B cell (primary cell): Measurements from ENCODE around the gene ATP5MC2.

Experiments used
- EZH2 ChIP-seq: IDR thresholded peaks from 2 replicates; pipeline ENCODE4 v1.6.1; 2012; ENCODE audit warnings: borderline replicate concordance, low read depth, mild to moderate bottlenecking, moderate library complexity, low read length; ENCODE audit not compliant: insufficient read depth, poor library complexity, severe bottlenecking
- TF ChIP-seq, protein P1 (sequence below): fragments of 200-600 bp; IDR thresholded peaks from one replicate; pipeline ENCODE4 v1.8.0; 2022; ENCODE audit warnings: antibody characterized with exemption, mild to moderate bottlenecking

DNA sequence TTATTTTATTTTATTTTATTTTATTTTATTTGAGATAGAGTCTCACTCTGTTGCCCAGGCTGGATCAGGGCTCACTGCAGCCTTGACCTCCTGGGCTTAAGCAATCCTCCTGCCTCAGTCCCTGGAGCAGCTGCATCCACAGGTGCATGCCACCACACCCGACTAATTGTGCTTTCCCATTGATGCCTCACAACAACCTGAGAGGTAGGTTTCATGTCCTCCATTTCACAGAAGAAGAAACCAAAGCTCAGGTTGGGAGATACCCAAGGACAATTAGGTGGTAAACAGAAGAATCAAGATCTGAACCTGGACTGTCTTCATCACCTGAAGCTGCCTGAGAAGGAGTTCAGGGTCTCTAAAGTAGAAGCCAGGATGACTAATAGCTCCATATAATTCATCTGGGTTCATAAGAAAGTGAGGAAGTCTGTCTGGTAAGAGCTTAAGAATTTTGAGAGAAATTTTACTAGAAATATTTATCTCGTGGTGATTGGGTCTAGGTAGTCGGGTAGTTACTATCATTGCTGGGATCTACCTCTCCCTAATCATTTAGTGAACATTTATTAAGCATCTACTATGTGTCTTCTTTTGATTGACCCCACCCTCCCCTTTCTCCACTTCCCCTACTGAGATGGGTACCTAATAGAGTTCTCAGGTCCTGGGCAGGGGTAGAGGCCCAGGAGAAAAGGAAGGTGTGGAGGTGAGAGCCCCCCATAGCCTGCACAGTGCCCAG, 23.2 kb upstream of the ATP5MC2 start:
- TF ChIP-seq, protein P1, sequence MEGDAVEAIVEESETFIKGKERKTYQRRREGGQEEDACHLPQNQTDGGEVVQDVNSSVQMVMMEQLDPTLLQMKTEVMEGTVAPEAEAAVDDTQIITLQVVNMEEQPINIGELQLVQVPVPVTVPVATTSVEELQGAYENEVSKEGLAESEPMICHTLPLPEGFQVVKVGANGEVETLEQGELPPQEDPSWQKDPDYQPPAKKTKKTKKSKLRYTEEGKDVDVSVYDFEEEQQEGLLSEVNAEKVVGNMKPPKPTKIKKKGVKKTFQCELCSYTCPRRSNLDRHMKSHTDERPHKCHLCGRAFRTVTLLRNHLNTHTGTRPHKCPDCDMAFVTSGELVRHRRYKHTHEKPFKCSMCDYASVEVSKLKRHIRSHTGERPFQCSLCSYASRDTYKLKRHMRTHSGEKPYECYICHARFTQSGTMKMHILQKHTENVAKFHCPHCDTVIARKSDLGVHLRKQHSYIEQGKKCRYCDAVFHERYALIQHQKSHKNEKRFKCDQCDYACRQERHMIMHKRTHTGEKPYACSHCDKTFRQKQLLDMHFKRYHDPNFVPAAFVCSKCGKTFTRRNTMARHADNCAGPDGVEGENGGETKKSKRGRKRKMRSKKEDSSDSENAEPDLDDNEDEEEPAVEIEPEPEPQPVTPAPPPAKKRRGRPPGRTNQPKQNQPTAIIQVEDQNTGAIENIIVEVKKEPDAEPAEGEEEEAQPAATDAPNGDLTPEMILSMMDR: no peak
- no peak for TF ChIP-seq EZH2
